Measurements from ENCODE around the gene KIF9. TPM values are rescaled to one million over a fixed set of nuclear protein-coding genes. Genes with fewer than 3 reads are reported as not detected.

Gene KIF9
- total and polyA plus RNA-seq, 7 experiments from 2014 or later, result 2.3 to 15.0 (median 4.1) TPM

DNA sequence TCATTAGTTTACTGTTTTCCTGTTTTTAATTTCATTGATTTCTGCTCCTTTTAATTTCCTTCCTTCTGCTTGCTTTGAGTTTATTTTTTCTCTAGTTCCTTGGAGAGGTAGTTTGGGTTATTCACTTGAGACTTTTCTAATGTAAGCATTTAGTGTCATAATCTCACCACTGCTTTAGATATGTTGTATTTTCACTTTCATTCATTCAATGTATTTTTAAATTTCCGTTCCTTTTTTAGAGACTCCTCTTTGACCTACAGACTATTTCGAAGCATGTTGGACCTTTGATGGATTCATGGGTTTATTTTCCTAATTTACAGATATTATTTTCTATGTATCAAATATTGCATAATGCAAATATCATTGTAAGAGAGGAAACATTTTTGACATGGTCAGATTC lies 23.4 kb upstream of the KIF9 start:
- intact Hi-C loops (cut with micrococcal nuclease), result no loop called here
- Mint-ChIP-seq H3K4me3 (no peak overlapping the region), H3K4me1 (peaks cover 6 to 40% (median 34%) of the 10 kb centered on the region in 7 donors), H3K36me3 (peaks cover 6 to 60% (median 37%) of the 10 kb centered on the region in 5 donors), H3K27me3 (no peaks in the 10 kb centered on the region), H3K27ac (peak overlapping the region in 2 of 9 donors; percentile 26 to 32), H3K9me3 (peaks cover 0 to 4% (median 0%) of the 10 kb centered on the region in 11 donors)
- no peak overlapping the region for H3K27ac ChIP-seq (ENCODE audit: low read depth, low read length)
- DNase-seq (no peak), ATAC-seq (no peak)
- no peaks in the 10 kb centered on the region for H3K9me3 ChIP-seq (ENCODE audit: control insufficient read depth in 2 of 3, low read length in 3 of 3)
- H3K4me3 ChIP-seq (ENCODE audit: low read length), result no peak overlapping the region
- H3K36me3 ChIP-seq (ENCODE audit: control insufficient read depth in 2 of 3, insufficient read depth in 3 of 3, low read length in 3 of 3), result peaks cover 0 to 23% (median 0%) of the 10 kb centered on the region in 3 experiments
- CTCF ChIA-PET, result no interaction called here
- POLR2A ChIA-PET, result no interaction called here
- no peaks in the 10 kb centered on the region for H3K4me1 ChIP-seq (ENCODE audit: control insufficient read depth in 2 of 2, insufficient read depth in 2 of 2, low read length in 2 of 2)
- no peaks in the 10 kb centered on the region for H3K27me3 ChIP-seq (ENCODE audit: control insufficient read depth in 2 of 2, insufficient read depth in 2 of 2, low read length in 2 of 2)

DNA sequence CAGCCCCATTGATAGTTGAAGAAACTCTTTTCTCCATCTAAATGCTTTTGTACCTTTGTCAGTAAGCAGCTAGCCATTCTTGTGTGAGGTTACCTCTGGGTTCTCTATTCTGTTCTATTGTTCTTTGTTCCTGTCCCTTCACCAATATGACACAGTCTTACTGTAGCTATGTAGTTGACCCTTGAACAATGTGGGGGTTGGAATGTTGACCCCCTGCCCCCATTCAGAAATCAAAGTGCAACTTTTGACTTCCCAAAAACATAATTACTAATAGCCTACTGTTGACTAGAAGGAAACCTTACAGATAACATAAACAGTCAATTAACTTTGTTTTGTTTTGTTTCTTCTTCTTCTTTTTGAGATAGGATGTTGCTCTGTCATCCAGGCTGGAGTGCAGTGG lies 18.9 kb upstream of the KIF9 start:
- Mint-ChIP-seq H3K4me3 (peak overlapping the region in 1 of 10 donors; percentile 25), H3K4me1 (peaks cover 20 to 64% (median 42%) of the 10 kb centered on the region in 7 donors)

DNA sequence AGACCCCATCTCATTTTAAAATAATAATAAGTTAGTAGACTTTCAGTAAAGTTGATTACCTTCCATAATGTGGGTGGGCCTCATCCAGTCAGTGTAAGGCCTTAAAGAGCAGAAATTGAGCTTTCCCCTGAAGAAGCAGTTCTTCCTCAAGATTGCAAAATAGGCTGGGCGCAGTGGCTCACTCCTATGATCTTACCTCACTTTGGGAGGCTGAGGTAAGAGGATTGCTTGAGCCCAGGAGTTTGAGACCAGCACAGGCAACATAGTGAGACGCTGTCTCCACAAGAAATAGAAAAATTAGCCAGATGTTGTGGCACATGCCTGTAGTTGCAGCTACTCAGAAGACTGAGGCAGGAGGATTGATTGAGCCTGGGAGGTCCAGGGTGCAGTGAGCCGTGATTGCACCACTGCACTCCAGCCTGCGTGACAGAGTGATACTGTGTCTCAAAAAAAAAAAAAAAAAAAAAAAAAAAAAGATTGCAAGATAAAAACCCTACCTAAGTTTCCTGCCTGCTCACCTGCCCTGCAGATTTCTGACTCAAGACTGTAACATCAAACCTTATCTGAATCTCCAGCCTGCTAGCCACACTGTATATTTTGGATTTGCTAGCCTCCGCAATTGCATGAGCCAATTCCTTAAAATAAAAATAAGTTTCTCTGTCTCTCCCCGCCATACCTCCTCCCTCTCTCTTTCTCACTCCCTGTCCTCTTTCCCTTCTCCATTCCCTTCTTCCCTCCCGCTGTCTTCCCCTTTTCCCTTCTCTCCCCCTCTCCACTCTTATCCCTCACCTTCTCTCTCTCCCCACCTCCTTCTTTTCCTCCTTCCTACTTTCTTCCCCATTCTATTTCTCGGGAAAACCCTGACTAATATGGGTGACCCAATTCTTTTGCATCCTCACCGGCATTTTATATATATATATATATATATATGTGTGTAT lies 17.1 kb upstream of the KIF9 start:
- peaks cover 6 to 54% (median 24%) of the 10 kb centered on the region in 5 donors for H3K36me3 Mint-ChIP-seq
- H3K36me3 ChIP-seq (ENCODE audit: control insufficient read depth in 2 of 3, insufficient read depth in 3 of 3, low read length in 3 of 3), result peaks cover 0 to 20% (median 0%) of the 10 kb centered on the region in 3 experiments
- peak overlapping the region in 1 of 9 donors; percentile 78 for H3K27ac Mint-ChIP-seq
- no peak overlapping the region for H3K27ac ChIP-seq (ENCODE audit: low read depth, low read length)
- peaks cover 27 to 67% (median 47%) of the 10 kb centered on the region in 7 donors for H3K4me1 Mint-ChIP-seq
- ChIA-PET CTCF (no interaction called here), POLR2A (interaction anchor here (0.6 kb wide), 1 partner anchor 800 kb away, joined by 3 read pairs; no protein-coding TSS in a partner anchor)
- intact Hi-C loops (cut with micrococcal nuclease), result no loop called here
- ATAC-seq (no peak), DNase-seq (no peak)
- H3K4me3 Mint-ChIP-seq, result no peak overlapping the region
- no peaks in the 10 kb centered on the region for H3K27me3 ChIP-seq (ENCODE audit: control insufficient read depth in 2 of 2, insufficient read depth in 2 of 2, low read length in 2 of 2)
- H3K4me1 ChIP-seq (ENCODE audit: control insufficient read depth in 2 of 2, insufficient read depth in 2 of 2, low read length in 2 of 2), result no peaks in the 10 kb centered on the region
- H3K9me3 ChIP-seq (ENCODE audit: control insufficient read depth in 2 of 3, low read length in 3 of 3), result no peaks in the 10 kb centered on the region
- no peak overlapping the region for H3K4me3 ChIP-seq (ENCODE audit: low read length)
- H3K27me3 Mint-ChIP-seq, result no peaks in the 10 kb centered on the region
- H3K9me3 Mint-ChIP-seq, result peaks cover 0 to 1% (median 0%) of the 10 kb centered on the region in 11 donors

More for the DNA sequence above, 18.9 kb upstream of the KIF9 start:
- Mint-ChIP-seq H3K36me3 (peaks cover 6 to 51% (median 29%) of the 10 kb centered on the region in 5 donors), H3K27me3 (no peaks in the 10 kb centered on the region), H3K27ac (no peak overlapping the region), H3K9me3 (peaks cover 0 to 1% (median 0%) of the 10 kb centered on the region in 11 donors)
- DNase-seq, result no peak
- CTCF ChIA-PET, result interaction anchor here (0.6 kb wide), 1 partner anchor 19 kb away, joined by 5 read pairs; the partner anchor contains the start of genes KIF9 and KLHL18
- no peaks in the 10 kb centered on the region for H3K27me3 ChIP-seq (ENCODE audit: control insufficient read depth in 2 of 2, insufficient read depth in 2 of 2, low read length in 2 of 2)
- intact Hi-C loops (cut with micrococcal nuclease), result no loop called here
- no peak for ATAC-seq
- H3K36me3 ChIP-seq (ENCODE audit: control insufficient read depth in 2 of 3, insufficient read depth in 3 of 3, low read length in 3 of 3), result peaks cover 0 to 20% (median 0%) of the 10 kb centered on the region in 3 experiments
- H3K4me3 ChIP-seq (ENCODE audit: low read length), result no peak overlapping the region
- H3K4me1 ChIP-seq (ENCODE audit: control insufficient read depth in 2 of 2, insufficient read depth in 2 of 2, low read length in 2 of 2), result no peaks in the 10 kb centered on the region
- no peak overlapping the region for H3K27ac ChIP-seq (ENCODE audit: low read depth, low read length)
- H3K9me3 ChIP-seq (ENCODE audit: control insufficient read depth in 2 of 3, low read length in 3 of 3), result no peaks in the 10 kb centered on the region
- POLR2A ChIA-PET, result interaction anchor here (0.6 kb wide), 1 partner anchor 15 kb away, joined by 5 read pairs; no protein-coding TSS in a partner anchor

DNA sequence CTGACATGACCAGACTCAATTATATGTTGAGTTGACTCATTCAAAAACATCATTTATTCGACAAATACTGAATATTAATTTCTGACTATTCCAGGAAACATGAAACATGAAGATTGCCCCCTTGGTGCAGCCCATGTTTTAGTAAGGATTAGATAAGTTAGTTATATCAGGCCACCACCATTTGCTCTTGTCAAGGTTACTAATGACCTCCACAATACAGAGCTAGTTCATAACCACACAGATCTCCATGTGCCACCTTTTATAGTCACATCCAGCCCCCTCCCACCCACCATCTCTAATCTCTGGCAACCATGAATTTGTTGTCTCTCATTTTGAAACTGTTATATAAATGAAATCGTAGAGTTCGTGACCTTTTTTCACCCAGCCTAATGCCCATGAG lies 15.8 kb upstream of the KIF9 start:
- no peaks in the 10 kb centered on the region for H3K4me1 ChIP-seq (ENCODE audit: control insufficient read depth in 2 of 2, insufficient read depth in 2 of 2, low read length in 2 of 2)
- peaks cover 27 to 76% (median 52%) of the 10 kb centered on the region in 7 donors for H3K4me1 Mint-ChIP-seq
- H3K27ac ChIP-seq (ENCODE audit: low read depth, low read length), result no peak overlapping the region
- H3K27me3 ChIP-seq (ENCODE audit: control insufficient read depth in 2 of 2, insufficient read depth in 2 of 2, low read length in 2 of 2), result no peaks in the 10 kb centered on the region
- intact Hi-C loops (cut with micrococcal nuclease), result no loop called here
- H3K9me3 ChIP-seq (ENCODE audit: control insufficient read depth in 2 of 3, low read length in 3 of 3), result no peaks in the 10 kb centered on the region
- peaks cover 0 to 1% (median 0%) of the 10 kb centered on the region in 11 donors for H3K9me3 Mint-ChIP-seq
- no peak for ATAC-seq
- peaks cover 0 to 20% (median 0%) of the 10 kb centered on the region in 3 experiments for H3K36me3 ChIP-seq (ENCODE audit: control insufficient read depth in 2 of 3, insufficient read depth in 3 of 3, low read length in 3 of 3)
- no peak for DNase-seq
- no peak overlapping the region for H3K4me3 Mint-ChIP-seq
- ChIA-PET CTCF (no interaction called here), POLR2A (interaction anchor here (0.7 kb wide), 1 partner anchor 134 kb away, joined by 6 read pairs; no protein-coding TSS in a partner anchor)
- H3K36me3 Mint-ChIP-seq, result peaks cover 6 to 58% (median 30%) of the 10 kb centered on the region in 5 donors
- no peak overlapping the region for H3K4me3 ChIP-seq (ENCODE audit: low read length)
- H3K27ac Mint-ChIP-seq, result peak overlapping the region in 5 of 9 donors; percentile 5 to 30 (median 20)
- H3K27me3 Mint-ChIP-seq, result no peaks in the 10 kb centered on the region

DNA sequence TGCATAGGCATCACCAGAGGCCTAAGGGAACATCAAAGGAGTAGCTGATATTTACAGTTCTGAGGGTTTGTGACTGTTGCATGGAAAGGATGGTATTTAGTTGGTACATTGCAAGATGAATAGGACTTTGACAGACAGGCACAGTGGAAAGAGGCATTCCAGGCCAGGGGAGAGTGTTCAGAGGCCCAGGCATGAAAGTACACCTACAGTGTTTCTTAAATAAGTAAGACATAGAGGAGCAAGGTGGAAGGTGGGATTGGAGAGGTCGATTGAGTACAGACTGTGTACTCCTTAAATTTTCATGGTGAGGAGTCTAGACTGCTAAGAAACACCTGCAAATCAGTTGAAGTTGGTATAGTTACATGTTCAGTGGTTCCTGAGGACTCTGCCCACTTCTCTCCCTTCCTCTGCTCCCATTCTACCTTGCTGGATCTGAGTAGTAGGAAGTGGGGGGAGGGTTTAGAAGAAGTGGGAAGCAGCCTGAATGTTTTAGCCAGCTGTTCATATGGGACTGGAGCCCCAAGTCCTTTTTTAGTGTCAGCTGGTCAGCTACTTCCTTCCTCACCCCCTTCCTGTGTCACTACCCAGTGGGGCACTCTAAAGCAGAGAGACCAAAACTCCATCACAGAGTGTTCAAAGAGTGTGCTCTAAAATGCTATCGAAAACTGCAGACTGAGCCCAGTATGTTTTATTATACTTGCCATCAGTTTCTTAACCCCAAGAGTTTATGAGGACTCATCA lies 14.1 kb upstream of the KIF9 start:
- H3K9me3 Mint-ChIP-seq, result peaks cover 0 to 1% (median 0%) of the 10 kb centered on the region in 11 donors
- ChIA-PET POLR2A (no interaction called here), CTCF (no interaction called here)
- Histone ChIP-seq H3K9me3 (ENCODE audit: control insufficient read depth in 2 of 3, low read length in 3 of 3) (no peaks in the 10 kb centered on the region), H3K27ac (ENCODE audit: low read depth, low read length) (no peak overlapping the region), H3K27me3 (ENCODE audit: control insufficient read depth in 2 of 2, insufficient read depth in 2 of 2, low read length in 2 of 2) (no peaks in the 10 kb centered on the region), H3K36me3 (ENCODE audit: control insufficient read depth in 2 of 3, insufficient read depth in 3 of 3, low read length in 3 of 3) (peaks cover 0 to 10% (median 0%) of the 10 kb centered on the region in 3 experiments), H3K4me3 (ENCODE audit: low read length) (no peak overlapping the region), H3K4me1 (ENCODE audit: control insufficient read depth in 2 of 2, insufficient read depth in 2 of 2, low read length in 2 of 2) (no peaks in the 10 kb centered on the region)
- H3K27ac Mint-ChIP-seq, result peak overlapping the region in 2 of 9 donors; percentile 4 to 42
- H3K36me3 Mint-ChIP-seq, result peaks cover 0 to 45% (median 16%) of the 10 kb centered on the region in 5 donors
- H3K27me3 Mint-ChIP-seq, result no peaks in the 10 kb centered on the region
- intact Hi-C loops (cut with micrococcal nuclease), result no loop called here
- H3K4me1 Mint-ChIP-seq, result peaks cover 29 to 72% (median 54%) of the 10 kb centered on the region in 7 donors
- DNase-seq, result no peak
- peak; percentile 37 for ATAC-seq
- H3K4me3 Mint-ChIP-seq, result peak overlapping the region in 3 of 10 donors; percentile 5 to 31 (median 10)

DNA sequence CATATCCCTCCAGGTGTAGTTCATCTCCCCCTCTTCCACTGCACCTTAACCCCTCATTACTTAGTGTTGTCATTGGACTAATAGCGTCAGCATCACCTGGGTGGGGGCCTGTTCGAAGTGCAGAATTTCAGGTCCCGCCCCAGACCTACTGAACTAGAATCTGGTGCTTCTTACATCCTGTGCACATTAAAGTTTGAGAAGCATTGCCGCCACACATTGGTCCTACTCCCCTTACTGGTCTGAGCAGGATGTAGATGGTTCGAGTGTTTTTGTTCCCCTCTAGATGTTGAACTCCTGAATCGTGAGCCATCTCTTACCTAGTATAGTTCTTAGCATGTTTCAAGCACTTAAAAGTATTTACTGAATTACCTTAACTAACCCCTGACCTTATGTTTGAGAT lies 13.4 kb upstream of the KIF9 start:
- POLR2A ChIA-PET, result no interaction called here
- no peaks in the 10 kb centered on the region for H3K9me3 ChIP-seq (ENCODE audit: control insufficient read depth in 2 of 3, low read length in 3 of 3)
- H3K4me3 ChIP-seq (ENCODE audit: low read length), result no peak overlapping the region
- H3K27me3 ChIP-seq (ENCODE audit: control insufficient read depth in 2 of 2, insufficient read depth in 2 of 2, low read length in 2 of 2), result no peaks in the 10 kb centered on the region
- H3K27ac ChIP-seq (ENCODE audit: low read depth, low read length), result no peak overlapping the region
- Mint-ChIP-seq H3K27ac (peak overlapping the region in 2 of 9 donors; percentile 35 to 44), H3K4me3 (peak overlapping the region in 2 of 10 donors; percentile 5 to 31), H3K4me1 (peaks cover 29 to 67% (median 54%) of the 10 kb centered on the region in 7 donors), H3K36me3 (peaks cover 0 to 38% (median 10%) of the 10 kb centered on the region in 5 donors), H3K27me3 (no peaks in the 10 kb centered on the region), H3K9me3 (peaks cover 0 to 1% (median 0%) of the 10 kb centered on the region in 11 donors)
- intact Hi-C loops (cut with micrococcal nuclease), result no loop called here
- peak; percentile 33 for ATAC-seq
- no peak for DNase-seq
- peaks cover 0 to 12% (median 0%) of the 10 kb centered on the region in 3 experiments for H3K36me3 ChIP-seq (ENCODE audit: control insufficient read depth in 2 of 3, insufficient read depth in 3 of 3, low read length in 3 of 3)
- CTCF ChIA-PET, result no interaction called here
- no peaks in the 10 kb centered on the region for H3K4me1 ChIP-seq (ENCODE audit: control insufficient read depth in 2 of 2, insufficient read depth in 2 of 2, low read length in 2 of 2)
